GM12865 (cell line): Measurements from ENCODE around the gene C12orf56.
A peak's percentile ranks its signal among the peaks of the same experiment; 100 is the strongest.
"Not testable (repeated sequence)": the region's sequence is repeated elsewhere in the genome, so short reads cannot be mapped to it uniquely, and the experiment has no call there.

Experiments
- DNase-seq: peaks from one replicate; pipeline ENCODE4 v3.0.0; 2010; ENCODE audit warnings: low read depth
- H3K4me3 ChIP-seq: 2 replicates; pipeline ENCODE4 v1.5.1; 2011; ENCODE audit warnings: mild to moderate bottlenecking, low read depth, low read length, control low read depth
- TF ChIP-seq, protein P1 (sequence below): IDR thresholded peaks from 2 replicates; pipeline ENCODE4 v1.5.1; 2011; ENCODE audit warnings: low read length, control low read depth, low read depth, inconsistent platforms; ENCODE audit not compliant: insufficient read depth; ENCODE audit errors: missing control alignments

C12orf56 gene

DNA sequence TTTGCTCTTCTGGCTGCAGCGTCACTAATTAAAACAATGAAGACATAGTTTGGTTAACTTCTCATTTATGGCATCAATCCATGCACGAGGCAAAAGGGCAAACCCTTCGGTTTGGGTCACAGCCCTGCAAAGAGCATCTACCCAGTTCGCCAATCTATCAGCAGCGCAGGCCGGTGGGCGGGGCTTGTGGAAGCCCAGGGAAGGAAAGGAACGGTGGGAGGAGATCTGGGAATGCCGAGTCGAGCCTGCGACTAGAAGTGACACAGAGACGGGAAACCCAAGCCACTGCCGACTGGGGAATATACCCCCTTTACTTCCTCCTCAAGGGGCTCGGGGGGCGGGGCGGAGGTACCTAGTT is 168.9 kb downstream of the C12orf56 start:
- H3K4me3 ChIP-seq: peak overlapping the region; percentile 76
- DNase-seq: peak; percentile 55
- TF ChIP-seq, protein P1, sequence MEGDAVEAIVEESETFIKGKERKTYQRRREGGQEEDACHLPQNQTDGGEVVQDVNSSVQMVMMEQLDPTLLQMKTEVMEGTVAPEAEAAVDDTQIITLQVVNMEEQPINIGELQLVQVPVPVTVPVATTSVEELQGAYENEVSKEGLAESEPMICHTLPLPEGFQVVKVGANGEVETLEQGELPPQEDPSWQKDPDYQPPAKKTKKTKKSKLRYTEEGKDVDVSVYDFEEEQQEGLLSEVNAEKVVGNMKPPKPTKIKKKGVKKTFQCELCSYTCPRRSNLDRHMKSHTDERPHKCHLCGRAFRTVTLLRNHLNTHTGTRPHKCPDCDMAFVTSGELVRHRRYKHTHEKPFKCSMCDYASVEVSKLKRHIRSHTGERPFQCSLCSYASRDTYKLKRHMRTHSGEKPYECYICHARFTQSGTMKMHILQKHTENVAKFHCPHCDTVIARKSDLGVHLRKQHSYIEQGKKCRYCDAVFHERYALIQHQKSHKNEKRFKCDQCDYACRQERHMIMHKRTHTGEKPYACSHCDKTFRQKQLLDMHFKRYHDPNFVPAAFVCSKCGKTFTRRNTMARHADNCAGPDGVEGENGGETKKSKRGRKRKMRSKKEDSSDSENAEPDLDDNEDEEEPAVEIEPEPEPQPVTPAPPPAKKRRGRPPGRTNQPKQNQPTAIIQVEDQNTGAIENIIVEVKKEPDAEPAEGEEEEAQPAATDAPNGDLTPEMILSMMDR: no peak

DNA sequence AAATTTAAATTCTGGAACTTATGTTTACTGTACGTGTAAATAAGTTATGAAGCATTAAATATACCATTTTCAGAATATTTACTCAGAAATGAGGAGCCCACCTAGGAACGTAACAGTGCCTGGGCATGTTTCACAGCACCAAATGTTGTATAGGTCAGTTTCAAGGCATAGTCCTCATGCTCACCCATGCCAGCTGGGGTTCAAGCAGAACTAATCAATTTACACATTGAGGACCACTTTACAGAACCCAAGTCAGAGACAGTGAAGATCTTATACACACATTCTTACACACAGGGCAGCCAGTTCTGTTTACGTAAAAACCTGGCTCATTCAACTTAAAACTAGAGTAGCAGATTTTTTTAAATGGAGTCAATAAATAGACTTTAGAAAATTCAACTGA is 170.5 kb downstream of the C12orf56 start:
- TF ChIP-seq, protein P1: no peak
- no peak overlapping the region for H3K4me3 ChIP-seq
- DNase-seq: no peak

DNA sequence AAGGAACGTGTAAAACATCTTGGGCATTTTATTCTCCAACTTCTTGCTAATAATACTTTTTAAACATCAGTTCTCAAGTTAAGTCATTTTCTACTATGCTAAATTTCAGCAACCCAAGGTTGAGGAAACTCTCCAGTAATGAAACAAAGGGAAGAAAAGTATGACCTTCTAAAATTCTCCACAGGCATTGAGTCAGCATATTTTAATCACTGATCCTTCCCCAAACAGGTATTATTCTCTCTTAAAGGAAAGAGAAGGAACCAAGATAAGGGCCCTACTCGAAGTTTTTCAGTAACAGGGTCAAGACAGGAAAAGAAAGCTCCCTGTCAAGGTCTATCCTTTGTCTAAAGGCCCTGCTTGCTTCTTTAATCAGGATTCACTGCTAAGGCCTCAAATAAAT is 171.4 kb downstream of the C12orf56 start:
- DNase-seq: no peak
- H3K4me3 ChIP-seq: no peak overlapping the region
- TF ChIP-seq, protein P1: no peak

DNA sequence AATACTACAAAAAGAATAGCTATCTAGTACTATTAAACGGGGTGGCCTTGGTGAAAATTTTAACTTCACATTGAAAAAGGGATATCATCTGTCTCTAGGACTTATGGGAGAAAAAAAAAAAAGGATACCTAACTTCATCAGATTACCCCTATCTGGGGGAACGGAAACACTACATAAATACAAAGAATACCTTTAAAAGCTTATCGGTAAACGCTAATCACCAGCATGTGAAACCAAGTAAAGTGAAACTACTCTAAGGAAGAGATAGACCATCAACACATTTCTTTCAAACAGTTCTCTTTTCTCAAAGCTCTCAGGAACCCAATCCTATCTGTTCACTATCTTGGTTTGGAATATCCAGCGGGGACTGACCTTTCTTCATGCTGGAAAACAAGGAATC is 172.0 kb downstream of the C12orf56 start:
- TF ChIP-seq, protein P1: no peak
- no peak overlapping the region for H3K4me3 ChIP-seq
- DNase-seq: no peak

DNA sequence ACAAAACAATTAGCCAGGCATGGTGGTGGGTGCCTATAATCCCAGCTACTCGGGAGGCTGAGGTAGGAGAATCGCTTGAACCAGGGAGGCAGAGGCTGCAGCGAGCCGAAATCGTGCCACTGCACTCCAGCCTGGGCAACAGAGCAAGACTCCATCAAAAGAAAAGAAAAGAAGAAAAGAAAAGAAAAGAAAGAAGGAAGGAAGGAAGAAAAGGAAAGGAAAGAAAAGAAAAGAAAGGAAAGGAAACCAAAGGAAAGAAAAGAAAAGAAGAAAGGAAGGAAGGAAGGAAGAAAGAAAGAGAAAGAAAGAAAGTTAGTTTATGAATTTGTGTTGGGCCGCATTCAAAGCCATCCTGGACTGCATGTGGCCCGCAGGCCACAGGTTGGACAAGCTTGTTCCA is 172.9 kb downstream of the C12orf56 start:
- H3K4me3 ChIP-seq, DNase-seq: not testable (repeated sequence)

DNA sequence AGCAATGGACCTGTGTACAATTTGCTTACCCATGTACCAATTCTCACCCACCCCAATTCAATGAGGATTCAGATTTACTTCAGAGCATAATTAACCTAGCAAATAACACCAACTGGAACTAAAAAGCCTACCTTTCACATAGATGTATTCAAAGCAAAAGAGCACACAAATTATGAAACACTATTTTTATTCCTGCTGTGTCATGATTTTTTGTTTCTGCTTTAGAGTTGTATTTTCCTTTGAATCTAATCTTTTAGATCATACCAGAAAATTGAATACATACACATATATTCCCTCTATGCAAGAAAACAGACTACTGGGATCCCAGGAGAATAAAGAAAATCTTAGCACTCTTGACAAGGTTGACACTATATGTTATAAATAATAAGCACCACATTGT is 174.3 kb downstream of the C12orf56 start:
- no peak overlapping the region for H3K4me3 ChIP-seq
- TF ChIP-seq, protein P1: no peak
- no peak for DNase-seq
